Prostate gland (tissue), 2 donors: ENCODE measurements around the gene FIBCD1.

Experiments used
- CTCF ChIP-seq, 4 experiments: fragments of 200-600 bp in 2 of 4; fragments of 450-650 bp in 2 of 4; sonication (generic) in 2 of 4; IDR thresholded peaks; 1 replicate in 3 of 4; 2 replicates in 1 of 4; pipeline ENCODE4 v1.5.1; 2016 to 2019; ENCODE audit warnings: antibody characterized with exemption in 4 of 4, mild to moderate bottlenecking in 2 of 4, moderate library complexity in 2 of 4
- POLR2A ChIP-seq: fragments of 450-650 bp; IDR thresholded peaks from one replicate; pipeline ENCODE4 v1.6.1; 2016; ENCODE audit warnings: antibody characterized with exemption, mild to moderate bottlenecking

- TF ChIP-seq POLR2A = no peak
- TF ChIP-seq CTCF (IDR thresholded peaks at IDR 0.05) = no peak
These were observed 44.0 kb downstream of the FIBCD1 start for GRCh38 chr9:130895038-130895437.
